Measurements from ENCODE around the gene CIAO2A.

Gene CIAO2A

GRCh38 chr15:64024172-64025050 is 69.2 kb downstream of the CIAO2A start:
- Histone ChIP-seq H3K27ac (ENCODE audit: low read depth, low read length) (no peak overlapping the region), H3K79me2 (ENCODE audit: control insufficient read depth, insufficient read depth, low read length, unreplicated experiment) (no peaks in the 10 kb centered on the region), H3K4me3 (ENCODE audit: low read depth, low read length) (no peak overlapping the region), H3K27me3 (ENCODE audit: insufficient read depth, low read length) (peaks cover 40% of the 10 kb centered on the region), H3K4me1 (ENCODE audit: control insufficient read depth, insufficient read depth, low read length, unreplicated experiment) (peaks cover 20% of the 10 kb centered on the region), H3K36me3 (ENCODE audit: insufficient read depth, low read length) (no peaks in the 10 kb centered on the region), H2AFZ (ENCODE audit: low read length, unreplicated experiment) (no peak overlapping the region)

GRCh38 chr15:64023220-64023619 is 70.4 kb downstream of the CIAO2A start:
- Histone ChIP-seq H3K79me2 (ENCODE audit: control insufficient read depth, insufficient read depth, low read length, unreplicated experiment) (no peaks in the 10 kb centered on the region), H3K4me3 (ENCODE audit: low read depth, low read length) (no peak overlapping the region), H3K27me3 (ENCODE audit: insufficient read depth, low read length) (peaks cover 40% of the 10 kb centered on the region), H3K27ac (ENCODE audit: low read depth, low read length) (no peak overlapping the region), H3K36me3 (ENCODE audit: insufficient read depth, low read length) (no peaks in the 10 kb centered on the region), H2AFZ (ENCODE audit: low read length, unreplicated experiment) (no peak overlapping the region), H3K4me1 (ENCODE audit: control insufficient read depth, insufficient read depth, low read length, unreplicated experiment) (peaks cover 21% of the 10 kb centered on the region)

- no peak overlapping the region for H3K27ac ChIP-seq (ENCODE audit: low read depth, low read length)
- H3K36me3 ChIP-seq (ENCODE audit: insufficient read depth, low read length): no peaks in the 10 kb centered on the region
- H3K79me2 ChIP-seq (ENCODE audit: control insufficient read depth, insufficient read depth, low read length, unreplicated experiment): no peaks in the 10 kb centered on the region
- H3K4me3 ChIP-seq (ENCODE audit: low read depth, low read length): no peak overlapping the region
- H3K27me3 ChIP-seq (ENCODE audit: insufficient read depth, low read length): peaks cover 40% of the 10 kb centered on the region
- H2AFZ ChIP-seq (ENCODE audit: low read length, unreplicated experiment): no peak overlapping the region
- peaks cover 24% of the 10 kb centered on the region for H3K4me1 ChIP-seq (ENCODE audit: control insufficient read depth, insufficient read depth, low read length, unreplicated experiment)
Observed at GRCh38 chr15:64022571-64022970, 71.1 kb downstream of the CIAO2A start.

Measured in ACC112 (cell line).